Measurements from ENCODE around the gene TNXB.
"Not testable (repeated sequence)": the region's sequence is repeated elsewhere in the genome, so short reads cannot be mapped to it uniquely, and the experiment has no call there.

GRCh38 chr6:32035283-32036013 lies 73.7 kb downstream of the TNXB start:
- TF ChIP-seq POLR2A, CTCF (IDR thresholded peaks at IDR 0.05): not testable (repeated sequence)
